Ascending aorta (tissue), 2 donors: ENCODE data around the gene MYOM1. TPM values are rescaled to one million over a fixed set of nuclear protein-coding genes. Genes with fewer than 3 reads are reported as not detected.

ENCODE experiments used
- DNase-seq, 2 donors: peaks; one replicate each; pipeline ENCODE4 v3.0.0-alpha.2; 2019; ENCODE audit warnings: low spot score in 2 of 2
- H3K27ac ChIP-seq, 2 donors: fragments of 200-600 bp; sonication (generic); one replicate each; pipeline ENCODE4 v1.5.1; 2016 to 2017; ENCODE audit warnings: mild to moderate bottlenecking in 1 of 2
- H3K27me3 ChIP-seq: fragments of 200-600 bp; sonication (generic); one replicate; pipeline ENCODE4 v1.5.1; 2017
- H3K36me3 ChIP-seq, 2 donors: fragments of 200-600 bp; sonication (generic); one replicate each; pipeline ENCODE4 v1.5.1; 2016
- H3K4me1 ChIP-seq, 2 donors: fragments of 200-600 bp; sonication (generic); one replicate each; pipeline ENCODE4 v1.5.1; 2016 to 2017; ENCODE audit warnings: mild to moderate bottlenecking in 1 of 2
- H3K4me3 ChIP-seq, 2 donors: fragments of 200-600 bp; sonication (generic); one replicate each; pipeline ENCODE4 v1.5.1; 2016 to 2017; ENCODE audit warnings: mild to moderate bottlenecking in 1 of 2
- H3K9me3 ChIP-seq, 2 donors: fragments of 200-600 bp; sonication (generic); one replicate each; pipeline ENCODE4 v1.5.1; 2016
- CTCF ChIP-seq, 3 experiments: fragments of 200-600 bp in 2 of 3; fragments of 450-650 bp in 1 of 3; sonication (generic) in 2 of 3; IDR thresholded peaks; one replicate each; pipeline ENCODE4 v1.5.1; 2016 to 2019; ENCODE audit warnings: antibody characterized with exemption in 3 of 3, mild to moderate bottlenecking in 1 of 3, moderate library complexity in 1 of 3
- intact Hi-C: fragments of 100-400 bp; cut with DNase I; formaldehyde crosslinking; loops from one replicate; pipeline ENCODE4 v1.15.1; 2023
- total RNA-seq: library from RNA; depleted of rRNA; stranded (reverse); fragments of >200 nt; gene quantifications from one replicate; pipeline ENCODE4 v1.1.0, GENCODE V29; 2016

MYOM1 gene
- total RNA-seq, 1 donor from 2014 or later, result 7.8 TPM

DNA sequence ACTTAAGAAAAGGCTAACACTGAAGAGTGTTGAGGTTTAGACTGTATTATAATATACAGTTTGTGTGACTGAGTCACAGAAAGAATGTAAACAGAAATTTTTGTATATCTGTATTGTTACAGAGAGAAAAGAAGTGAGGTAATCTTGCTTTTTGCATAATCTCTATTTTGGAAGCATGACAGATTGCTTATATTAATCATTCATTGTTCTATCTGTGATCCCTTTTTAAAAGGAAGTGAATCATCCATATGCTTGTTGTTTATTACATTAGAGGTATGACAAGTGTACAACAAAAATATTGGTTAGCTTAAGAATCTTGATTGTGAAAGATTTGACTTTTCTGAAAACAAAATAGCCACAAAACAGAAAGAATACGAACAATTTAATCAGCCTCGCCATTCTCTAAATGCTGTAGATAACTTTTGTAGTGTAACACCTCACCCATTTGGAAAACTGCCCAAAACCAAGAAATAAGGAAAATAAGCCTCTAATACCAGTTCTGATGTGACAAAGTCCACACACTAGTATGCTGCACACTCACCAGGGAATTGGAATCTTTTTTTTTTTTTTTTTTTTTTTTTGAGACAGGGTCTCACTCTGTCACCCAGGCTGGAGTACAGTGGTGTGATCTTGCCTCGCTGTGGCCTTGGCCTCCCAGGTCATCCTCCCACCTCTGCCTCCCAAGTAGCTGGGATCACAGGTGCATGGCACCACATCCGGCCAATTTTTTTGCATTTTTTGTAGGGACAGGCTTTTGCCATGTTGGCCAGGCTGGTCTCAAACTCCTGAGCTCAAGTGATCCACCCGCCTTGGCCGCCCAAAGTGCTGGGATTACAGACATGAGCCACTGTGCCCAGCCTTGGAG is 115.3 kb downstream of the MYOM1 start:
- DNase-seq, result no peak
- Histone ChIP-seq H3K27me3 (no peaks in the 10 kb centered on the region), H3K9me3 (no peaks in the 10 kb centered on the region), H3K4me3 (no peak overlapping the region), H3K4me1 (peaks cover 2 to 3% of the 10 kb centered on the region in 2 donors), H3K27ac (no peak overlapping the region), H3K36me3 (peaks cover 1 to 9% of the 10 kb centered on the region in 2 donors)
- TF ChIP-seq CTCF (IDR thresholded peaks at IDR 0.05), result no peak
- intact Hi-C loops, result no loop called here

DNA sequence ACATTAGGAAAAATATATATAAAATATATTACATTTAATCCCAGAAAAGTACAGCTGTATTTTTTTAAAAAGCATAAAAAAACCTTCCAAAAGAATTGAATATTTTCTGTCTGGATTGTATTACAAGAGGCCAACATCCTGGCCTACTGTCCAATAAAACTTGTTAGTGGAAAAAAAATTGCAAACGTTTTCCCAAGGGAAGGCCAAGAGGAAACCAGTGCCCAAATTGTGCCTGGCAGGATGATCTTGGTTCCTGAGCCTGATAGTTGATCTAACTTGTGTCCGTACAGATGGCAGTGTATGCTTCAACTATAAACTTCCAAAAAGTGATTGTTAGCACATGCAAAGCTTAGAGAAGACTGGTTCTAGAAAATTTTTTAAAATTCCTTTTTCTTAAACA is 116.2 kb downstream of the MYOM1 start:
- Histone ChIP-seq H3K4me3 (no peak overlapping the region), H3K27me3 (no peaks in the 10 kb centered on the region), H3K4me1 (peaks cover 2 to 3% of the 10 kb centered on the region in 2 donors), H3K9me3 (no peaks in the 10 kb centered on the region), H3K36me3 (peaks cover 6 to 9% of the 10 kb centered on the region in 2 donors), H3K27ac (no peak overlapping the region)
- no peak for DNase-seq
- no peak for TF ChIP-seq CTCF (IDR thresholded peaks at IDR 0.05)
- intact Hi-C loops, result no loop called here

DNA sequence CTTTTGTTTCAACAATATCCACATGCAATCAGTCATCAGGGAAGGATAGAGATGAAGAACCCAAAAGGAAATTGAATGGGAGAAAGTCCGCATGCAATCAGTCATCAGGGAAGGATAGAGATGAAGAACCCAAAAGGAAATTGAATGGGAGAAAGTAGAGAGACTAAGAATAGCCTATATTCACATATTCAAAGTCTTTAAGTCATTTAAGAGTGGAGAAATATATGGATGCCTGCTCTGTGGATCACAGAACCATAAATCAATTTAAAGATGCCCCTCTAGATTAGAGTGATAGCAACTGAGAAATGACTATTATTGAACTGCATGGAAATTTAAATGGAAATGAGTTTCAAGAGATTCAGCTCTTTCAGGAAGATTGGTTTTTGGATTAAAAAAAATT is 116.8 kb downstream of the MYOM1 start:
- no peak overlapping the region for H3K4me3 ChIP-seq
- no peaks in the 10 kb centered on the region for H3K27me3 ChIP-seq
- intact Hi-C loops, result no loop called here
- no peak for DNase-seq
- H3K27ac ChIP-seq, result no peak overlapping the region
- H3K36me3 ChIP-seq, result peaks cover 6 to 9% of the 10 kb centered on the region in 2 donors
- TF ChIP-seq CTCF (IDR thresholded peaks at IDR 0.05), result no peak
- H3K9me3 ChIP-seq, result no peaks in the 10 kb centered on the region
- peaks cover 2 to 3% of the 10 kb centered on the region in 2 donors for H3K4me1 ChIP-seq

DNA sequence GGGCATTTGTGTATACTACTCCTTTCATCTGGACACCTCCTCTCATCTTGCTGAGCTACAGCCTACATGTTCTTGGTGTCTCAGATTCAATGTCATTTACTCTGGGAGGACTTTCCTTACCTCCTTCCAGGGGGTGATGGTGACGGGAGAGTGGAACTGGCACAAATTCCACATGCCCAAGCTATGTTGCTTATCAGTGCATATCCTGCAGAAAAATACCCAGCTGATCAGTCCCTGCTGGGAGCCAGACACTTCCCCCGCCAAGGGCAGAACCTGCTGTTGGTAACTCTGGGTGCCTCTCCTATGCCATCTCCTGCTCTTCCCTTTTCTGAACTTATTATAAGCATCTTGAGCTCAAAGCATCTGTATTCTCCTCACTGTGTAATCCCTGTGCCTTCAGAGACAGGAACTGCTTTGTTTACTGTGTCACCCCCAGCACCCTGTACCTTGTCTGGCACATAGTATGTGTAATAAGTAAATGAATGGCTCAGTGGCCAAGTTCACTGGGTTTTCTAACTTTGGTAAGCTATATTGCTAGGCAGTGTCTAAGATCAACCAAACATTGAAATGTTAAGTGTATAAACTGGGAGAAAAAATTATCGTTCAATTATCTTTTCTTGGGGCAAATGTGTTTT is 119.2 kb downstream of the MYOM1 start:
- intact Hi-C loops, result no loop called here
- Histone ChIP-seq H3K36me3 (peaks cover 6 to 9% of the 10 kb centered on the region in 2 donors), H3K9me3 (no peaks in the 10 kb centered on the region), H3K27me3 (no peaks in the 10 kb centered on the region), H3K4me3 (no peak overlapping the region), H3K4me1 (peaks cover 2 to 3% of the 10 kb centered on the region in 2 donors), H3K27ac (no peak overlapping the region)
- no peak for TF ChIP-seq CTCF (IDR thresholded peaks at IDR 0.05)
- DNase-seq, result no peak

DNA sequence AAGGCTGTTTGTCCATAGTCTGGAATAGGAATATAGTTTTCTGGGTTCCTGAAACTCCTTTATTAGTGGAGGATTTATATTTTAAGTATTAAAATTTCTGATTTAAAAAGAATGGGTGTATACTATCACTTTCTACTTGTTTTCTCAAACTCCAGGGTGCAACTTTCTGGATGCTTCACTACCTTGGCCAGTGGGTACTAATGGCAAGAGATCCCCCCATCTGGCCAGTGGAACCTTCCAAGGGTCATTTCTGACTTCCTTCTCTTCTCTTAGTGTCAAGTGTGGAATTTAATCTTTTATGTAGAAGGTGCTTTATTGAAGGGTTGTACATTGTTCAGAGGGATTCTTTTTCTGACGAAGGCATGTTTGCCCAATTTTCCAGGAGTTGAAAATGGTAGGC is 120.4 kb downstream of the MYOM1 start:
- no peak for TF ChIP-seq CTCF (IDR thresholded peaks at IDR 0.05)
- H3K27me3 ChIP-seq, result no peaks in the 10 kb centered on the region
- intact Hi-C loops, result no loop called here

More for the DNA sequence above, 120.4 kb downstream of the MYOM1 start:
- Histone ChIP-seq H3K27ac (no peak overlapping the region), H3K4me1 (peaks cover 3 to 4% of the 10 kb centered on the region in 2 donors), H3K4me3 (no peak overlapping the region), H3K9me3 (no peaks in the 10 kb centered on the region), H3K36me3 (peaks cover 6 to 9% of the 10 kb centered on the region in 2 donors)
- DNase-seq, result no peak
